ENCODE data around the gene NEU1.

DNA sequence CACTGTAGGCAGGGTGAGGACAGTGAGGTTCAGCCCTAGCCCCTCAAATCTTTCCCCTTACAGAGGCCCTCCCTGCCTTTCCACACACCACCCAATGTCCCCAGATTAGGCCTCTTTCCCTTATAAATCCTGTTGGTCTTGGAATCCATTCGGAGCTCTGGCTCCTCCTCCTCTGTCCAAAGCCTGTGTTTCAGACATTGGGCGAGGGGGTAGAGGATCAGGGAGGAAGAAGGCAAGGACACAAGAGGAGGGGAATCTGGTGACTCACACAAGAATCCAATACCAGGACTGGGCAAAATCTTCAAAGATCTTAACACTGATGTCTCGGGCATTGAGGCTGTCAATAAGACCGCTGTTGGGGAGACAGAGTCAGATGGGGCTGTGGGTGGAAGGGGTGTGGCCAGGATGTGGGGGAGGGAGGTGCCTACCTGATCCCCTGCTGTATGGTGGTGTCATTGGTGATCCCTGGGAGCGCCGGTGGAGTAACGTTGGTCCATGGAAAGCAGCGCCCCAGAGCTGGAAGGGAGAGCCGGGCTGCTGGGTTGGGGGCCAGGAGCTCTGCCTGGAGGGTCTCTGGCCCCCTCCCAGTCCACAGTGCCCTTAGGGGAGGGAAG, 8.5 kb upstream of the NEU1 start:
- TF ChIP-seq, protein P1, sequence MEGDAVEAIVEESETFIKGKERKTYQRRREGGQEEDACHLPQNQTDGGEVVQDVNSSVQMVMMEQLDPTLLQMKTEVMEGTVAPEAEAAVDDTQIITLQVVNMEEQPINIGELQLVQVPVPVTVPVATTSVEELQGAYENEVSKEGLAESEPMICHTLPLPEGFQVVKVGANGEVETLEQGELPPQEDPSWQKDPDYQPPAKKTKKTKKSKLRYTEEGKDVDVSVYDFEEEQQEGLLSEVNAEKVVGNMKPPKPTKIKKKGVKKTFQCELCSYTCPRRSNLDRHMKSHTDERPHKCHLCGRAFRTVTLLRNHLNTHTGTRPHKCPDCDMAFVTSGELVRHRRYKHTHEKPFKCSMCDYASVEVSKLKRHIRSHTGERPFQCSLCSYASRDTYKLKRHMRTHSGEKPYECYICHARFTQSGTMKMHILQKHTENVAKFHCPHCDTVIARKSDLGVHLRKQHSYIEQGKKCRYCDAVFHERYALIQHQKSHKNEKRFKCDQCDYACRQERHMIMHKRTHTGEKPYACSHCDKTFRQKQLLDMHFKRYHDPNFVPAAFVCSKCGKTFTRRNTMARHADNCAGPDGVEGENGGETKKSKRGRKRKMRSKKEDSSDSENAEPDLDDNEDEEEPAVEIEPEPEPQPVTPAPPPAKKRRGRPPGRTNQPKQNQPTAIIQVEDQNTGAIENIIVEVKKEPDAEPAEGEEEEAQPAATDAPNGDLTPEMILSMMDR (IDR thresholded peaks at IDR 0.05; ENCODE audit: insufficient read depth, low read length), result no peak
- TF ChIP-seq GABPA (IDR thresholded peaks at IDR 0.05; ENCODE audit: low read depth) (no peak), POLR2AphosphoS5 (IDR thresholded peaks at IDR 0.05; ENCODE audit: low read depth) (no peak), SPI1 (IDR thresholded peaks at IDR 0.05; ENCODE audit: borderline replicate concordance, low read depth) (no peak)
- TF ChIP-seq, protein P2, sequence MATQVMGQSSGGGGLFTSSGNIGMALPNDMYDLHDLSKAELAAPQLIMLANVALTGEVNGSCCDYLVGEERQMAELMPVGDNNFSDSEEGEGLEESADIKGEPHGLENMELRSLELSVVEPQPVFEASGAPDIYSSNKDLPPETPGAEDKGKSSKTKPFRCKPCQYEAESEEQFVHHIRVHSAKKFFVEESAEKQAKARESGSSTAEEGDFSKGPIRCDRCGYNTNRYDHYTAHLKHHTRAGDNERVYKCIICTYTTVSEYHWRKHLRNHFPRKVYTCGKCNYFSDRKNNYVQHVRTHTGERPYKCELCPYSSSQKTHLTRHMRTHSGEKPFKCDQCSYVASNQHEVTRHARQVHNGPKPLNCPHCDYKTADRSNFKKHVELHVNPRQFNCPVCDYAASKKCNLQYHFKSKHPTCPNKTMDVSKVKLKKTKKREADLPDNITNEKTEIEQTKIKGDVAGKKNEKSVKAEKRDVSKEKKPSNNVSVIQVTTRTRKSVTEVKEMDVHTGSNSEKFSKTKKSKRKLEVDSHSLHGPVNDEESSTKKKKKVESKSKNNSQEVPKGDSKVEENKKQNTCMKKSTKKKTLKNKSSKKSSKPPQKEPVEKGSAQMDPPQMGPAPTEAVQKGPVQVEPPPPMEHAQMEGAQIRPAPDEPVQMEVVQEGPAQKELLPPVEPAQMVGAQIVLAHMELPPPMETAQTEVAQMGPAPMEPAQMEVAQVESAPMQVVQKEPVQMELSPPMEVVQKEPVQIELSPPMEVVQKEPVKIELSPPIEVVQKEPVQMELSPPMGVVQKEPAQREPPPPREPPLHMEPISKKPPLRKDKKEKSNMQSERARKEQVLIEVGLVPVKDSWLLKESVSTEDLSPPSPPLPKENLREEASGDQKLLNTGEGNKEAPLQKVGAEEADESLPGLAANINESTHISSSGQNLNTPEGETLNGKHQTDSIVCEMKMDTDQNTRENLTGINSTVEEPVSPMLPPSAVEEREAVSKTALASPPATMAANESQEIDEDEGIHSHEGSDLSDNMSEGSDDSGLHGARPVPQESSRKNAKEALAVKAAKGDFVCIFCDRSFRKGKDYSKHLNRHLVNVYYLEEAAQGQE (IDR thresholded peaks at IDR 0.05; ENCODE audit: insufficient replicate concordance, low read depth), result no peak

All from HL-60 (cell line).